HG03521 (cell line): ENCODE measurements around the gene EYS.

Experiments
- ATAC-seq: cut with Tn5 transposase; IDR thresholded peaks from one replicate; pipeline ENCODE4 v1.9.1; 2021; ENCODE audit warnings: mild to moderate bottlenecking, moderate library complexity; ENCODE audit not compliant: unreplicated experiment

The EYS gene

DNA sequence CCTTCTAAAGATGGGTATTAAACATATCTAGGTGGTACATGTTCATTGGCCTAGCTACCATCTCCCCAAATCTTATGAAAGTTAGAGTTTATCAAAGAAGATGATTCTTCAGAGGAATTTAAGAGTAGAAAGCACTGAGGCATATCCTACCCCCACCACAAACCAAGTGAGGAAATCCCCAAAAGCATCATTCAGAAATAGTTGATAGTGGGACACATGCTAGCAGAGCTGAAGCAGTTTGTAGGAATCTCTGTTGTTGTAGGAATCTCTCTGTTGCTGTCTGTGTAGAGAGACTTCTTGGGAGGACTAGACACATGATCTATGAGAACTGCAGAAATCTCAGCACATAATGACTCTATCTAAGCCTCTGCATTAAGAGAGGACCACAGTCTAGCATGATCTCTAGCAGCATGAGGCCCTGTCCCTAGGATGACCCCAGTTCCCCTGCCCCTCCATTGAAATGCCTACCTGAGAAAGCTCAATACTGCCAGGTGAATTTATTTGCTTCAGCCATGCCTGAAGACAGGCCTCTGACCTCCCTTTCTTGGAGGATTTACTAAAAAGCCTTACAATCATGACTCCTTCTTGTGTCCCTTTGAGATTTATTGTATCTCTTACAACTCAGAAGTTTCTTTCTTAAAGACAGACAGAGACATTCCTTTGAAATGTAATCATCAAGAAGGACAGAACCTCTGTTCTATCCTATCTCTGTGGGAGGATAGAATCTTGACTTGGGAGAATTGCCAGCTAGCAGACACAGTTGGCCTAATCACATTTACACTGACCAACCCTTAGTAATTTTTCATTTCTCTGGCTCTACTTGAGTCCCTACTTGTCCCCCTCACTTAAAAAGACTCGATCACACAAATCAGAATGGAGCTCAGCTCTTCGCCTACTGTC is 1489.1 kb downstream of the EYS start:
- no peak for ATAC-seq

- no peak for ATAC-seq
Measured at GRCh38 chr6:64214373-64214772, 1492.7 kb downstream of the EYS start.

DNA sequence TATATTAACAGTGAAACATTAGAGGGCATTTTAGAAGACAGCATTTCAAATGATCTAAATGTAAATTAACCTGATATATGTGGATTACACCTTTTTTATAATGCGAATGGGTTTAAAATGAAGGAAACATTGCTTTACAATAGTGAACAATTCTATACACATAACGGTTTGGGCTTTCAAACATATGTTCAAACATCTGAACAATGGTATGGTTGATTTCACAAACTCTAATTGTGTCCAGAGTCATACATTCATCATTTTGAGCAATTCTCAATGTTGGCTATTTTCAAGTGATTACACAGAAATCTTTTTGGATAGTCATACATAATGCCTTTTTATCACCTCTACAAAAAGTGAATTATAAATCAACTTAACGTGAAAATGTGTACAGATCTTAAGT is 1493.3 kb downstream of the EYS start:
- no peak for ATAC-seq

DNA sequence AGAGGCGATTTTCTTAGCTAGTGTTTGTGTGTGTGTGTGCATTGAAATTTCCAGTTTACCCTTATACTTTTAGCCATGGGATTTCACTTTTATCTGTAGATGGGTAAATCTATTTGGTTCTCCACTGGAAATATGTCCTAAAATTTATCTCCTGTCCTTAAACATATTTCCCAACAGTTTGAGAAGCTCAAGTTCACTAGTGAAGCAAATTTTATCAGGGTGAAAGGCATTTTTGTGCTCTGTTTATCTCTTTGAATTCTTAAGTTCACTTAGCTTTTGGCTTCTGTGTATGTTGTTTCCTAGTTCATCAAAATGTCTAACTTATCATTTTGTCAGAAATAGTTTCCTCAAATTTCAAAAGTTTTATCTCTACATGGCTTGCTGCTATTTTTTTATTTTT is 1509.8 kb downstream of the EYS start:
- no peak for ATAC-seq

DNA sequence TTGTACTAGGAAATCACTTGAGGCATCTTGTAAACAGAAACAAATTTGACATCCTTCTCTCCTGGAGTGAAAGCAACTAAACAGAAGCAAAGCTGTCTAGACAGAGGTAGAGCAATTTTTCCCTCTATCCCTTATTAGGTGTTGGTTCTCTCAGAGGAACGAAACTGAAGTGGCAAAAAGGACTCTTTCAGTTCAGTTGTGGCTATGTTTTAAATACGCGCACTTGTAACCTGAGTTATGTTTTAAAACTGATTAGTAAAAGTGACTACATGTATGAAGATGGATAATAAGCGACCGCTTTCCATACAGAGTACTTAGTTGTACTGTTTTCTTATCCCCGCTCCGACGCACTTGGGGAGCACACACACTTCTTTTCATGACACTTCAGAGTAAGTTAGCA is 1520.4 kb downstream of the EYS start:
- no peak for ATAC-seq

GRCh38 chr6:64185621-64186020 is 1521.4 kb downstream of the EYS start:
- ATAC-seq: no peak

DNA sequence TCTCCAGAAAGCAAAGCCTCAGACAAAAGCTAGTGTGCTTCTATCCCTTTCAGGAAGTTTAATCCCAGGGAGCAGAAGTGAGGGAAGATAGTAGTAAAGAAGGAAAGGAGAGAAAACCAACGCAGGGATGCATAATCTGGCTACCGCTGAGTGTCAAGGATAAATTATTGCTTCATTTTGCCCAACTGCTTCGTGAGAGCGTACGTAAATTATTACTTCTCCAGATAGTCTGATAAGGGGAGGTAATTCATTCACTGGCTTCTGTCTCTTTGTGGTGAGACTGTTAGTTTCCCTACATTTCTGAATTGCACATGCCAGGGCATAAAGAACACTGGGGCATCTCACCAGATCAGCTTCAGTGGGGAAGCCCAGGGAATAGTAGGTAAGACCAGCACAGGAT is 1531.7 kb downstream of the EYS start:
- no peak for ATAC-seq

DNA sequence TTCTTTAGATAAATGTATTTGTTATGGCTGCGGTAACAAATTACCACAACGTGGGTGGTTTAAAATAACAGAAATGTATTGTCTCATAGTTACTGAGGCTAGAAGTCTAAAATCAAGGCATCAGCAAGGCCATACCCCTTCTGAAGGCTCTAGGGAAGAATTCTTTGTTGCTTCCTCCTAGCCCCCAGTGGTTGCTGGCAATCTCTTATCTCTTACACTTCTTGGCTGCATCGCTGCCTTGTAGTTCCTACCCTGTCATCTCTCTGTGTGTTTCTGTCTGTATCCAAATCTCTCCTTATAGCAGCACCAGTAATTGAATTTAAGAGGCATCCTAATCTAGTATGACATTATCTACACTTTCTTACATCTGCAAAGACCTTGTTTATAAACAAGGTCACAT is 1536.7 kb downstream of the EYS start:
- no peak for ATAC-seq

DNA sequence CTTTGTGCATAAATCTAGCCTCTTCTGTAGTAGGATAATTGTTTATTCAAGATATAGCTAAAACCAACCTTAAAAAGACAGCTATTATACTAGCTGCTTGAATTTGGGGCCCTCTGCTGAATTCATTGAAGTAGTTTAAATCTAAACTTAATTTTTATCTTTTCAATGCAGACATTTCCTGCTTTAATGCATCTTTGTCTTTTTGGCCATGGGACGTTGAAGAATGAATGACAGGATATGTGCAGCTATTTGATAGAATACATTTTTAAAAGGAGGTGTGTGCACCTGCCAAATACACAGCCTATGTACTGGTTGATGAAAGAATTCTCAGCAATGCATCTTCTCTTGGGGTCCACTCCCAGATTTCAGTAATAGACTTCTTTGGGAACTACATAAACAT is 1546.5 kb downstream of the EYS start:
- no peak for ATAC-seq

DNA sequence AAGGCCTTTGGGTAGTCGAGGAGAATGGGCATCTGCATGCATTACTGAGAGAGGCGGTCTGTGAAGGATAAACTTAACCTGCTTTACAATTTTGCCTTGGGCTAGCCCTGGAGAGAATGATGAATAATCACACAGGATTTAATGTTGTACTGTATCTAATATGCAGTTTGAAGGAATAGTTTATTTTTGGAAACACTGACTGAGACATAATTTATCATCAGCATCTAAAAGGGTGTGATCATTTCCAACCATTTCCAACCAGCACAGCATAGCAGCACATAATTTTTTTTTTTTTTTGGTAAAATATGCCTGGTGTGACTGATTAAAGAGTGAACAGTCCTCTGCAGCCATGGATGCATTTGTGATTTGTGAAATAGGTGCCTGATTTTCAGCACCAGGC is 1552.0 kb downstream of the EYS start:
- no peak for ATAC-seq

GRCh38 chr6:64146876-64147275 is 1560.2 kb downstream of the EYS start:
- no peak for ATAC-seq

- ATAC-seq: no peak
Measured at GRCh38 chr6:64146094-64146493, 1560.9 kb downstream of the EYS start.

GRCh38 chr6:64145658-64146057 is 1561.4 kb downstream of the EYS start:
- ATAC-seq: no peak

DNA sequence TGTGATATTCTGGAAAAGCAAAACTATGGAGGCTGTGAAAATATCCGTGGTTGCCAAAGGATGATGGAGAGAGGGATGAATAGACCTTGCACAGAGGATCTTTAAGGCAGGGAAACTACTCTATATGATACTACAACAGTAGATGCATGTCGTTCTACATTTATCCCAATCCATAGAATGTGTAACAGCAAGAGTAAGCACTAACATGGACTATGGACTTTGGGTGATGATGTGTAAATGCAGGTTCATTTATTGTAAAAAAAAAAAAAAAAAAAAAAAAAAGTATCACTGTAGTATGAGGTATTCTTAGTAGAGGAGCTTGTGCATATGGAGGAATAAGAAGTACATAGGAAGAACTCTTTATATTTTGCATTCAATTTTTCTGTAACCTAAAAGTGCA is 1563.9 kb downstream of the EYS start:
- ATAC-seq: no peak

DNA sequence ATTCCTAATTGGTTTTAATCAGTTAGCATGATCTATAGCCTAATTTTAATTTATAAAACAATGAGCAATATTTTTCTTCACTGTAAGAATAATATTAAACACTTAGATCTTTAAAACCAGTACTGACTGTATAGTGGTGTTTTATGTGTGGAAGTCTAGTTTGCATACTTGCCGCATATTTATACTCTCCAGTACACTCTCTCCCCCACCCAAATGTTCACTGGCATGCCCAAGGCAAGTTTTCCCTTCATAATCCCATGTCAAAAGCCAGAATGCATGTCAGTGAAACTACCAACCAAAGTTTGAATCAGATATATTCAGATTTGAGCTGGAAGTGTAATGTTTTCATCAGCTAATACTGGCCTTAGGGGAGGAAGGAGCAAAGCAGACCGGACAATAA is 1565.3 kb downstream of the EYS start:
- ATAC-seq: no peak

DNA sequence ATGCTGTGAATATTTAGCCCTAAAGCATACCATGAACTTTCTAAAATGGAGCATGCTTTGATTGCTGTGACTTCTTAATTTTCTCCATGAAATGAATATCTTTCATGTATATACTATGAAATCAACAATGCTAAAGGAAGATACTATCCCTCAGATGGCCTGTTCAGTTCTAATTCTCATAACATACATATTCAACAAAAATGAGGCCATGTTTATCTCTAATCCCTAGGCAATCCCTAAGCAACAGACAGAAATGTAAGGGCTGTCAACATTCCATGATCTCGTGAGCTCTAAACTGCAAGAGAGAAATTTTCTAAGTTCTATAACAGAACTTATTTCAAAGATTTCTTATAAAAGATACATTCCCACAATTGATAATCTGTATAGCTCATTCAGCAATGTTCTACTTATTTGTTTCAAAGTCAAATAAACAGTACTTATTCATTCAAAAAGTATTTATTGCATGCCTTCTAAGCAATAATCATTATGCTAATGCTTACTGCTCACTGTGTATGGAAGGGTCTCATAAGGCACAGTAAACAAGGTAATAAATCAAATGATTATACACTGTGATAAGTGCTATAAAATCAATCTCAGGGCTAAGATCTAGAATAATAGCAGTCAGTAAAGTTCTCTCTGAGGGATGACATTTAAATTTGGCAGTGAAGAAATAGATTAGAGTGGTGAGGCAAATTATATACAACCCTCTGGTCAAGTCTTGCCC is 1578.6 kb downstream of the EYS start:
- ATAC-seq: no peak

GRCh38 chr6:64123761-64124633 is 1583.0 kb downstream of the EYS start:
- no peak for ATAC-seq

DNA sequence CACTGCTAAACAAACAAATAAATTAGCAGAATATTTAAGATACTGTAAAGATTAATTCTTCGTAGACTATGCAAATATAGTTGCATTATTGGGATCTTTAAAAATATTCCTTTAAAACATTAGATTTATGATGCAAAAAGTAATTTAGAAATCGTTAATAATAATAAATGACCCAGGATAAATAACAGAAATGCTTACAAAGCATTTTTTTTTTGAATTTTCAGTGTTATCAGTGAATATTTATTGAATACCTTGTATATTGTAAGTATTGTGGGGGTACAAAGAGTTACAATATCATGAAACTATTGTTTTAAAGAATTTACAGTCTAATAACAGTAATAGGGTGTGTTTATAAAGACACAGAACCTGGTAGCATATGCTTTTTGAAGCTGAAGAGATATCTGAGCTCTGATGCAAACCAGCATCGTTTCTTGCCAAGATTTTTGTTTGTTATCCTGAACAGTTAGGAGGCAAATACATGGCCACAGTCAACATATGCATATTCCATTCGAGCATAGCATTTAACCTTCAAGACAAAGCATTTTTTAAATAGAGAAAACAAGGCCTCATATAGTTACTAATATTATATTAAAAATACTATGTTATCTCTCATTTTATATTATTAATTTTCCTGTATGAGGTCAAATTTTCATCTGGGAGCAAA is 1584.2 kb downstream of the EYS start:
- ATAC-seq: no peak

DNA sequence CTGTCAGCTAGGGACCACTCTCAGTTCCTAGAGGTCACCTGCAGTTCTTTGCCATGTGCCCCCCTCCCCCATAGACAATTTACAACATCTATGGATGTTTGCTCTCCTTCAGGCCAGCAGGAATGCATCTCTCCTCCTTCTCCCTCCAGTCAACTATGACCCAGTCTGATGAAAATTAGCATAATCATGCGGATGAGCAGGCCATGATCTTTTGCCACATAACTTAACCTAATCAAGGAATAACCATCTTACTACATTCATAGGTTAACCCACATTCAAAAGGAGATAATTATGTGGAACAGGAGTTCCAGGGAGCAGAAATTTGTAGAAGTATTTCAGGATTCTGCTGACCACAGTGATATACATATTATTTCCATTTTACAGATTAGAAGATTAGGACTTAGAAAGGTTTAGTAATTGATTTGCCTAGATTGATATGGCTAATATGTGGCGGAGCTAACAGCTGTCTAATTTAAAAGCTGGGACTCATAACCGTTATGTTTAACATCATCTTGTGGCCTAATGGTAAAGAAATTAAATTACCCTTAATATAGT is 1585.9 kb downstream of the EYS start:
- ATAC-seq: no peak

GRCh38 chr6:64113704-64114103 is 1593.3 kb downstream of the EYS start:
- no peak for ATAC-seq

DNA sequence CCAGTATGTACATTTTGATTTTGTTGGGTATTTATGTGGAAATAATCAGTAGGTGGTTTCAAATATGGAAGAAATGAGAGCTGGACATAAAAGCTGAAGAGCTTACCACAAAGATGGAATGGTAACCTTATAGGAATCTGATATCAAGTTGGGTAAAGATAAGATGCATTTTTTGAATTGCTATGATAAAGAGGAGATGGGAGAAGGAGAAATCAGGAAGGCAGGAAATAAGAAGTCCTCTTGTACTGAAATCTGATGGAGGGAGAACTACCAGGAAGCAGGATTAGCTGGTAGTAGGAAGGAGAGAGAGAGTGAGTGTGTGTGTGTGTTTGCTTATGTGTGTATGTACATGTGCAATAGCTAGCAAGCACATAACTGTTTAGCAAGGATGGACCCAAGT is 1603.0 kb downstream of the EYS start:
- no peak for ATAC-seq
